Tracheal epithelial cell (primary cell): Measurements from ENCODE around the gene KLHL12. TPM values are rescaled to one million over a fixed set of nuclear protein-coding genes. Genes with fewer than 3 reads are reported as not detected.

Source experiments
- total RNA-seq: library from RNA; depleted of rRNA; stranded (reverse); fragments of >200 nt; gene quantifications from 2 replicates; pipeline ENCODE4 v1.2.1, GENCODE V29; 2014

Gene KLHL12
- total RNA-seq, result 31.1 and 42.8 TPM in 2 replicates

DNA sequence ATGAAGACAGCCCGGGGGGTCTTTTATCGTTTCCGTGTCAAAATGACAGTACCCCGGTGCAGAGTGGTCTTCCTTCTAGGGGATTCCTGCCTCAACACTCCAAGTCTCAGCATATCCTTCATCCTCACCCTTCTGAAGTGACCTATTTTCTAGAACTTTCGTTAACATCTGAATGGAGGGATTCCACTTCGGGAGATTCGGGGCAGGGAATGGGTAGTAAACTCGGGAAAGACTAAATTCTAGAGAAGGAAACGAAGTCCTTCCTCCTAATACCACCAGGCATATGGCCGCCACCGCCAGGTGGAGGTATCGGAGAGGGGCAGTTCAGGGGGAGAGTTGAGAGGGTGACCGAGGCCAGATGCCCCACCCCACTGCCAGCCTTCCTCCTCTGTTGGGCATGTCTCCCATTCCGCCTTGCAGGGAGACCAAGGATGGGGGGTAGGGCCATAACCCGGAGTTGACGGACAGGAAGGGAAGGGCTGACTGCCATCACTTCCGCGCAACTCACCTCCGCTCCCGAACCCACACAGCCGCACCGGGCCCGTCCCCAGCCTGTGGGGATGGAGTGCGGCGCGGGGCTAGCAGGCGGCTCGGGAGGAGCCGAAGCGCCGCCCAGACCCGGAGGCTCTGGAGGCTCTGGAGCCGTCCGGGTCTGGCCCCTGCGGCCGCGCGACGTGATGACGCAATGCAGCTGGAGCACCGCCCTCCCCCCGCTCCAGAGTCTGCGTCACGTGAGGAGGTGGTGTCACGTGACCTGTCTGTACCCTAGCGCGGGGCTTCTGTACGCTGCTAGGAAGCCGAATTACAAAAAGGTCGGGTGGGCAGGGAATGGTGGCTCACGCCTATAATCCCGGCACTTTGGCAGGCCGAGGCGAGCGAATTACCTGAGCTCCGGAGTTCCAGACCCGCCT lies at the start of gene KLHL12:
KLHL12 (minus strand) TSS at position 654 of the 911 bp plus-strand sequence. CDS start 2,072 bp downstream, outside the sequence.

DNA sequence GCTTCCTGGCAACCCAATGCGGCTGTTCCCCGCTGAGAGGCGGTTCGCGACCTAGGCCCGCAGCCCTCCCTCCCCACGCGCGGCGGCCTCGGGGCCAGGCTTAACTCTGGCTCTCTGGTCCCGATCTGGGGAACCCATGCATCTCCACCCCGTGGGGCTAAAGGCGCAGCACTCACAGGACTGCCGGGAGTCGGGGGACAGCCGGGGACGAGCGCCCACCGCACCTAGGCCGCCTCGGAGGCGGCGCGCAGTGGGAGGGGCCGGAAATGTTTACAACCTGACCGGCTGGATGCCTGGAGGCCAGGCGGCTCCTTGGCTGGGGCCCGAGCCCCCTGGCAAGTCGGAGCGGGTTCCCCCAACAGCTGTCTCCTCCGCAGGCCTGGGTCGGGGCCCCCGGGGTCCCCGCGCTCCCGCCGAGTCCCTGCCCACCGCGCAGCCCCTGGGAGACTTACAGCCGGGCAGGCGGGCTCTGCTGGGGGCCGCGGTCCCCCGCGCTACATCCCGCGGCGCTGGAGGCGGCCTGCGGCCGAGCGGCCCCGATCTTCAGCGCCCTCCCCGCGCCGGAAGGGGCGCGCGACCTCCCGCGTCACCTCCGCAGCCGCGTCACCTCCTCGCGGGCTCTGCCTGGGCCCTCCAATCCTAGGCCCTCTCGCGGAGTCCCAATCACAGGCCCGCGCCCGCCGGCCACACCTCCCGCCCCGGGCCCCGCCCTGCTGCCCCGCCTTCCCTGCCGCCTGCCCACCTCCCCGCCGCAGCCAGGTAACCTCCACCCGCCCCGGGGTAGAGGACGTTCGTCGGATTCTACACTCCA lies 30.9 kb upstream of the KLHL12 start, which contains the start of gene ADIPOR1:
ADIPOR1 (minus strand) TSS at position 580 of the 811 bp plus-strand sequence. CDS start 7,242 bp downstream, outside the sequence.

DNA sequence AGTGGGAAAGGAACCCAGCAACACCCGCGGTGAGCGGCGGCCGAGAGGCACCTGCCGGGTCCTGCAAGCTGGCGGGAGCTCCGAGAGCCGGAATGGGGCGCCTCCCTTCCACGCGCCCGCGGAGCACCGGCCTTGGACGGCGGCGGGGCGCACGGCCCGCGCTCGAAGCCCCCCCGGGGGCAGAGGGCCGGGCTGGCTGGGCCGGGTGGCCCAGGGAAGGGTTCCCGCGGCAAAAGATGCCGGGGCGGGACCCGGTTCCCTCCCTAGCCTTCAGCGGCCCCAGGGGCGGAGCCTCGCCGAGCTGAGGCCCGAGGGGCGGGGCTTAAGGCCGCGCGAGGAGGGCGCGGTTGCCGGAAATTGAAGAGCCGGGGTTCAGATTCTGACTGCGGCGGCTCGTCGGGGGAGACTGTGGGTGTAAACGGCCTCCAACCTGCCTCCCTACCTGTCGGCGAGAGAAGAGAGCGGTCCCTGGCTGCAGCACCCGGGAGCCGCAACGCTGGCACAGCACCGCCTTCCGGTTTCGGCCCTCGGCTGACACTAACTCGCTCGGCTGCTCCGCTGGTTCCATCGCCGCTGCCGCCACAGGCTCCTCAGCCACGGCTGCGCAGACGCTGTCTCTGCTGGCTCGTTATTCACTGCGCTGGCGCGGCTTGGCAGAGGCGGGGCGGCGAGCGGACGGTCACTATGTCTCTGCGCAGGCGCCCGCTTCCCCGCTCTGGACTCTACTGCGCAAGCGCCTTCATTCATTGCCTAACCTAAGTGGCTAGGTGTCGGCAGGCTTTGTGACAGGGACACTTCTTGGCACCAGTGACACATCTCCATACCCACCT lies 38.3 kb downstream of the KLHL12 start, which contains the start of gene RABIF:
RABIF (minus strand) TSS at position 619 of the 830 bp plus-strand sequence; CDS start at position 568, 51 bp downstream.

Other genes starting within 250 kb of the KLHL12 start
- gene SYT2, start 216.8 kb downstream of the KLHL12 start, total RNA-seq, result under 0.01 TPM in 1 of 2 replicates, not detected in the other
- 94.4 and 113 TPM in 2 replicates for gene KDM5B, start 118.8 kb downstream of the KLHL12 start, total RNA-seq
- 0.24 TPM in 1 of 2 replicates, not detected in the other for gene PCAT6, start 116.3 kb downstream of the KLHL12 start, total RNA-seq
- gene RABIF, start 38.1 kb downstream of the KLHL12 start, total RNA-seq, result 3.2 and 5.5 TPM in 2 replicates
- 162 and 186 TPM in 2 replicates for gene ADIPOR1, start 31.1 kb upstream of the KLHL12 start, total RNA-seq
- 100.0 and 208 TPM in 2 replicates for gene CYB5R1, start 40.0 kb upstream of the KLHL12 start, total RNA-seq
- gene TMEM183A, start 80.1 kb upstream of the KLHL12 start, total RNA-seq, result 117 and 139 TPM in 2 replicates
- 0.64 and 14.0 TPM in 2 replicates for gene PPFIA4, start 99.3 kb upstream of the KLHL12 start, total RNA-seq
- gene MYOG, start 158.8 kb upstream of the KLHL12 start, total RNA-seq, result not detected in 2 replicates
- gene ADORA1, start 200.5 kb upstream of the KLHL12 start, total RNA-seq, result under 0.01 and 0.72 TPM in 2 replicates
- not detected in 2 replicates for gene MYBPH, start 248.6 kb upstream of the KLHL12 start, total RNA-seq